ENCODE data around the gene CD101. TPM values are rescaled to one million over a fixed set of nuclear protein-coding genes. Genes with fewer than 3 reads are reported as not detected.

CD101 gene, protein sequence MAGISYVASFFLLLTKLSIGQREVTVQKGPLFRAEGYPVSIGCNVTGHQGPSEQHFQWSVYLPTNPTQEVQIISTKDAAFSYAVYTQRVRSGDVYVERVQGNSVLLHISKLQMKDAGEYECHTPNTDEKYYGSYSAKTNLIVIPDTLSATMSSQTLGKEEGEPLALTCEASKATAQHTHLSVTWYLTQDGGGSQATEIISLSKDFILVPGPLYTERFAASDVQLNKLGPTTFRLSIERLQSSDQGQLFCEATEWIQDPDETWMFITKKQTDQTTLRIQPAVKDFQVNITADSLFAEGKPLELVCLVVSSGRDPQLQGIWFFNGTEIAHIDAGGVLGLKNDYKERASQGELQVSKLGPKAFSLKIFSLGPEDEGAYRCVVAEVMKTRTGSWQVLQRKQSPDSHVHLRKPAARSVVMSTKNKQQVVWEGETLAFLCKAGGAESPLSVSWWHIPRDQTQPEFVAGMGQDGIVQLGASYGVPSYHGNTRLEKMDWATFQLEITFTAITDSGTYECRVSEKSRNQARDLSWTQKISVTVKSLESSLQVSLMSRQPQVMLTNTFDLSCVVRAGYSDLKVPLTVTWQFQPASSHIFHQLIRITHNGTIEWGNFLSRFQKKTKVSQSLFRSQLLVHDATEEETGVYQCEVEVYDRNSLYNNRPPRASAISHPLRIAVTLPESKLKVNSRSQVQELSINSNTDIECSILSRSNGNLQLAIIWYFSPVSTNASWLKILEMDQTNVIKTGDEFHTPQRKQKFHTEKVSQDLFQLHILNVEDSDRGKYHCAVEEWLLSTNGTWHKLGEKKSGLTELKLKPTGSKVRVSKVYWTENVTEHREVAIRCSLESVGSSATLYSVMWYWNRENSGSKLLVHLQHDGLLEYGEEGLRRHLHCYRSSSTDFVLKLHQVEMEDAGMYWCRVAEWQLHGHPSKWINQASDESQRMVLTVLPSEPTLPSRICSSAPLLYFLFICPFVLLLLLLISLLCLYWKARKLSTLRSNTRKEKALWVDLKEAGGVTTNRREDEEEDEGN
- total RNA-seq = 10 to 100 TPM; 28.6 to 34.4 TPM

DNA sequence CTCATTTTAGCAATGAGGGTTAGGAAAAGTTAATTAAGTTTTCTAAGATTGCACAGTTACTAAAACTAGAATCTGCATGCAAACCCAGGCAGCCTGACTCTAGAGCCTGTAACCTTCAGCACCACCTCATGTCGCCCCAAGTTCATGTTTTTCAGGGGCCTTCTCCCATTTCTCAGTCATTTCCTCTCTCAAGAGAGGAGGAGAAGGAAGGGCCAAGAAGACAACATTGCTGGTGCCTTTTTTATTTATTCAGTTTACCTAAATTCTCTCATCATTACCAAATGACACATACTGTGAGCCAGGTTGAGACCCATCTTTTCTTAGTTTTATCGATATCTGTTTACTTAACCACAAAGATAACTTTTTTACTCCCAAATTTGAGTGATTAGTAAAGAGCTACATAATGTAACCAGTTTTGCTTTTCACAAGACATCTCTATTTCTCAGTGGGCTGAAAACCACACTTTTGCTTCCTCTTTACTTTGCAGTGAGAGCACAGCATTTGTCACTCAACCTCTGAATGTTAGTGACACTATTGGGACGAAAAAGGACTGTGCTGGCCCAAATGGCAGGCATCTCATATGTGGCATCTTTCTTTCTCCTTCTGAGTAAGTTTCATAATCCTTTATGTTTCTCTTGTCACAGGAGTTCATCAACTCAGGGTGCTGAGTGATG is at the start of gene CD101:
CD101 (plus strand) TSS at position 507 of the 674 bp plus-strand sequence; CDS start at position 565, 58 bp downstream.
- Mint-ChIP-seq H3K4me3 (peak within 1 kb of the TSS; percentile 70), H3K4me1 (ENCODE audit: low read depth) (peaks cover 60% of the 10 kb centered on the region), H3K27ac (peak within 1 kb of the TSS; percentile 91), H3K27me3 (ENCODE audit: low read depth) (no peaks in the 10 kb centered on the region), H3K9me3 (ENCODE audit: insufficient read depth) (no peaks in the 10 kb centered on the region), H3K36me3 (ENCODE audit: low read depth) (peaks cover 18% of the 10 kb centered on the region)
- POLR2A ChIA-PET = interaction anchor here (0.6 to 2.3 kb wide), 11 partner anchors 14 to 239 kb away, joined by 3 to 13 read pairs (median 3); partner anchors contain the start of gene TTF2
- DNase-seq (peak; percentile 51), ATAC-seq (peak; percentile 81)
- CTCF ChIA-PET = interaction anchor here (0.8 to 3.1 kb wide), 7 partner anchors 8 to 196 kb away, joined by 3 to 21 read pairs (median 3); no protein-coding TSS in a partner anchor

DNA sequence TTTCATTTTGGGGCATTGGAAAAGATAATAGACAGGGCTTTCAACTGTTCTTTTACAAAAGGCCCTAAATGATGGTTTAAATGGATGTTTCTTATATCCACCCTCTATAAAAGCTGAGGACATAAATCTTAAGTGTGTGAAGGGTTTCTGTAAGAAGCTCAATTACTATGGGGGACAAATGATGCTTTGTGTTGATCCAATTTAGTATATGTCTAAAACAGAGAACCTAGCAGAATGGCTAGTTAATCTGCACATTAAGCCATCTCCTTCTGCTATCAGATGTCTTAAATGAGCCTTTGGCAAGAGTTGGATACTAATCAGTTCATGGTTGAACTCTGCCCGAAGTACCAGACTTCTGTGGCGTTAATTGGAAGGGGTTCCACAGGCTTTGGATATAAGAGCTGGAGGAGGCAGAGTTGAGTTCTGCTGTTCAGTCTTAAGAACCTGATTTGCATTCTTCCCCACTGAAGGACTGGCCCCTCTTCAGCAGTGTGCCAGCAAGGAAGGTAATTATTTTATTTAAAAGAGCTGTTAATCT is 48.8 kb upstream of the CD101 start:
- no peak overlapping the region for H3K27ac Mint-ChIP-seq
- H3K4me3 Mint-ChIP-seq = no peak overlapping the region
- H3K36me3 Mint-ChIP-seq (ENCODE audit: low read depth) = no peaks in the 10 kb centered on the region
- ChIA-PET POLR2A (no interaction called here), CTCF (interaction anchor here (1.2 kb wide), 1 partner anchor 215 kb away, joined by 3 read pairs; no protein-coding TSS in a partner anchor)
- H3K27me3 Mint-ChIP-seq (ENCODE audit: low read depth) = no peaks in the 10 kb centered on the region
- no peaks in the 10 kb centered on the region for H3K4me1 Mint-ChIP-seq (ENCODE audit: low read depth)
- ATAC-seq (no peak), DNase-seq (no peak)
- H3K9me3 Mint-ChIP-seq (ENCODE audit: insufficient read depth) = no peaks in the 10 kb centered on the region

DNA sequence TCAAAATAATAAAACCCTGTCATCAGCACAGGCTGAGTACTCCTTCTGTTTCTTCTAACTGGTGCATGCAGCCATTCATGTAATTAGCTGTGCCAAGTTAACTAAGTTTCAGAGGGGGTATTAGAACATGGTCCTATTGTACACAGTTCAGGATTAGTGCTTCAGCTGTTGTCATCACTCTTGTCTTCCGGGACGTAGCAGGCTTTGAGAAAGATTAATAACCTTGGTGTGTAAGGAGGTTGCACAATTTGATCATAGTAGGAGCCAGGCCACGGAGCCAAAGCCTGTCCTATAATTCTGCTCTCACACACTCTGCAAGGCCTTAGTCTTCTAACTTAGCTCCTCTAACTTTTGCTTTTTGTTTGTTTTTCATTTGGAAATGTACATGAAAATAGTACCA is 47.1 kb upstream of the CD101 start:
- H3K36me3 Mint-ChIP-seq (ENCODE audit: low read depth) = no peaks in the 10 kb centered on the region
- DNase-seq = no peak
- H3K9me3 Mint-ChIP-seq (ENCODE audit: insufficient read depth) = no peaks in the 10 kb centered on the region
- H3K27ac Mint-ChIP-seq = no peak overlapping the region
- H3K4me3 Mint-ChIP-seq = no peak overlapping the region
- ChIA-PET POLR2A (no interaction called here), CTCF (interaction anchor here (1.1 to 1.2 kb wide), 2 partner anchors 18 to 106 kb away, joined by 3 read pairs; partner anchors contain the start of gene TTF2)
- H3K4me1 Mint-ChIP-seq (ENCODE audit: low read depth) = no peaks in the 10 kb centered on the region
- ATAC-seq = no peak
- H3K27me3 Mint-ChIP-seq (ENCODE audit: low read depth) = no peaks in the 10 kb centered on the region

DNA sequence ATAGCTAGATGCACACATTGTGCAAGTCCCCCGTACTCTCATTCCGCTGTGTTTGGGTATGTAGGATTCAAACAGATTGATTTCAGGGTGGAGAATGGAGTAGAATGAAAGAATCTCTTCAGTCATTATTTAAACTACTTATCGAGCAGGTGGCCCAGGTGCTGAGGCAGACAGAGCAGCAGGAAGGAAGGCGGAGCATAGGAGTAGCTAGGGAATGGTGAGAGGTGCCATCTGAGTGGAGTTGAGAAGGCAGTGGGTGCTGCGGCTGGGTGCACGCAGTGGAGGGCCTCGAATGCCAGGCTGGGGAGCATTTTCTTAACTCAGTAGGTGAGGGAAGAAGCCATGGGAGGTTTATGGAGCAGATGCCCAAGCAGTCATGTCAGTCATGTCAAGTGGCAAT is 45.2 kb upstream of the CD101 start:
- ATAC-seq (no peak), DNase-seq (no peak)
- ChIA-PET POLR2A (no interaction called here), CTCF (interaction anchor here (1.0 kb wide), 1 partner anchor 9 kb away, joined by 3 read pairs; no protein-coding TSS in a partner anchor)
- H3K27ac Mint-ChIP-seq = no peak overlapping the region
- H3K4me3 Mint-ChIP-seq = no peak overlapping the region
- H3K4me1 Mint-ChIP-seq (ENCODE audit: low read depth) = no peaks in the 10 kb centered on the region
- H3K36me3 Mint-ChIP-seq (ENCODE audit: low read depth) = no peaks in the 10 kb centered on the region
- H3K27me3 Mint-ChIP-seq (ENCODE audit: low read depth) = peaks cover 5% of the 10 kb centered on the region
- H3K9me3 Mint-ChIP-seq (ENCODE audit: insufficient read depth) = no peaks in the 10 kb centered on the region

DNA sequence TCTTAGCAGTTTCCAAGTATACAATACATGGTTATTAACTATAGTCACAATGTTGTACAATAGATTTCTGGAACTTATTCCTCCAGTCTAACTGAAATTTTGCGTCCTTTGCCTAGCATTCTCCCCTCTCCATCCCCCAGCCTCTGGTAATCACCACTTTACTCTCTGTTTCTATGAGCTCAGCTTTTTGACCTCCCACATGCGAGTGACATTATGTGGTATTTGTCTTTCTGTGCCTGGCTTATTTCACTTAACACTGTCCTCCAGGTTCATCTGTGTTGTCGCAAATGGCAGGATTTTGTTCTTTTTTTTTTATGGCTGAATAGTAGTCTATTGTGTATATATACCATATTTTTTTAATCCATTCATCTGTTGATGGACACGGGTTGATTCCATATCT is 43.9 kb upstream of the CD101 start:
- ChIA-PET POLR2A (no interaction called here), CTCF (no interaction called here)
- no peaks in the 10 kb centered on the region for H3K4me1 Mint-ChIP-seq (ENCODE audit: low read depth)
- peaks cover 5% of the 10 kb centered on the region for H3K27me3 Mint-ChIP-seq (ENCODE audit: low read depth)
- H3K9me3 Mint-ChIP-seq (ENCODE audit: insufficient read depth) = no peaks in the 10 kb centered on the region
- no peak overlapping the region for H3K4me3 Mint-ChIP-seq
- no peak overlapping the region for H3K27ac Mint-ChIP-seq
- no peak for ATAC-seq
- no peak for DNase-seq
- no peaks in the 10 kb centered on the region for H3K36me3 Mint-ChIP-seq (ENCODE audit: low read depth)

DNA sequence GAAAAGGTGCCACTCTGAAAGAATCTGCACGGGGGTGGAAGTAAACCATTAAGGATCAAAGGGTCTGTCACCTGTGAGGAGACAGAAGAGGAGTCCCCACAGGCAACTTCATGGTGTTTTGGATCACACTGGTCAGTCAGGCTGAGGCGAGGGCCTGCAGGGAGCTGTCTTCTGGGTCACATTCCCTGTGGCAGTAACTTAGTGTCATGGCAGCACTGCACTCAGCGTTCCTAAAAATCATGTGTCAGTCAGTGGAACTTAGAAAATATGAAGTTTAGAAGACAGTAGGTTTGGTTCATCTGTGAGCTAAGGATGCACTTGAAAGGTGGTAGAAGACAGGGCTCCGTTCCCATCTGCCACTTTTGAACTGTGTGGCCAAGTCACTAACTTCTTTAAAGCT is 43.5 kb upstream of the CD101 start:
- DNase-seq (no peak), ATAC-seq (no peak)
- Mint-ChIP-seq H3K9me3 (ENCODE audit: insufficient read depth) (no peaks in the 10 kb centered on the region), H3K36me3 (ENCODE audit: low read depth) (no peaks in the 10 kb centered on the region), H3K4me3 (no peak overlapping the region), H3K27me3 (ENCODE audit: low read depth) (peaks cover 5% of the 10 kb centered on the region), H3K4me1 (ENCODE audit: low read depth) (no peaks in the 10 kb centered on the region), H3K27ac (no peak overlapping the region)
- CTCF ChIA-PET = no interaction called here
- POLR2A ChIA-PET = no interaction called here

DNA sequence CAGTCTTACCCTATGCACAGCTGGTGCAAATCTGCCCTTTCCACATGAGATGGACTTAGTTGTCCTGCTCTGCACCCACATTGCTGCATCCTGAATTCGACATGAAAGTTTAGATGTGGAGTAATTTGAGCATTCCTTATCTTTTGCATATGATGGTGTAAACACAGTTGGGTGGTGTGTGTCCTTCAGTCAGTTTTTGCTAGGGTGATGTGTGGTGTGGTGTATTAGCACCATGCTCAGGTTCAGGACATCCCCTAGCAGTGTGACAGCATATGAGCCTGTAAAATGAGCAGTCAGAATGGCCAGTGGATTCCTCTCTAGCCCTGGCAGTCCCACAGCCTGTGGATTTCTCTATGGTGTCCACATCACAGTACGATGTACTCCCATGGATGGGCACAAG is 42.6 kb upstream of the CD101 start:
- no peak overlapping the region for H3K27ac Mint-ChIP-seq
- H3K27me3 Mint-ChIP-seq (ENCODE audit: low read depth) = peaks cover 5% of the 10 kb centered on the region
- DNase-seq (no peak), ATAC-seq (no peak)
- no peak overlapping the region for H3K4me3 Mint-ChIP-seq
- ChIA-PET CTCF (no interaction called here), POLR2A (no interaction called here)
- no peaks in the 10 kb centered on the region for H3K9me3 Mint-ChIP-seq (ENCODE audit: insufficient read depth)
- no peaks in the 10 kb centered on the region for H3K36me3 Mint-ChIP-seq (ENCODE audit: low read depth)
- no peaks in the 10 kb centered on the region for H3K4me1 Mint-ChIP-seq (ENCODE audit: low read depth)

DNA sequence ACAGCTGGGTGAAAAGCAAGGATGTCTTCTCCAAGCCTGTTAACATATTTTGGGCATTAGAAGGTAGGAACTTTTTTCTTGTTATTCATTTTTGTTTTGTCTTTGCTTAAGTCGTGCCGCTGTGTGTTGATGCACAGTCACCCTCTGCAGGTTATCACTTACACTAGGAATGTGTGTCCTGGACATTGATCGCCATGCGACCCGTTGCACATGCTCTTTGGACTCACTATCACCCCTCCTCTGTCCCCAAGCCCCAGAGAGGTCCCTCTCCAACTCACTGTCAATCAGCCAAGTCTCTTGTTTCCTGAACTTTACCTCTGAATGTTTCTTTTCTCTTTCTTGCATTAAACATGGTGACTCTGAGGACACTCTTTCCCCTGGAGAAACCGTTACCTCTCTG is 40.0 kb upstream of the CD101 start:
- H3K36me3 Mint-ChIP-seq (ENCODE audit: low read depth) = no peaks in the 10 kb centered on the region
- no peak overlapping the region for H3K27ac Mint-ChIP-seq
- H3K27me3 Mint-ChIP-seq (ENCODE audit: low read depth) = peaks cover 9% of the 10 kb centered on the region
- H3K9me3 Mint-ChIP-seq (ENCODE audit: insufficient read depth) = no peaks in the 10 kb centered on the region
- POLR2A ChIA-PET = no interaction called here
- H3K4me3 Mint-ChIP-seq = no peak overlapping the region
- DNase-seq = no peak
- no peaks in the 10 kb centered on the region for H3K4me1 Mint-ChIP-seq (ENCODE audit: low read depth)
- no peak for ATAC-seq
- CTCF ChIA-PET = interaction anchor here (1.5 kb wide), 1 partner anchor 27 kb away, joined by 3 read pairs; no protein-coding TSS in a partner anchor

DNA sequence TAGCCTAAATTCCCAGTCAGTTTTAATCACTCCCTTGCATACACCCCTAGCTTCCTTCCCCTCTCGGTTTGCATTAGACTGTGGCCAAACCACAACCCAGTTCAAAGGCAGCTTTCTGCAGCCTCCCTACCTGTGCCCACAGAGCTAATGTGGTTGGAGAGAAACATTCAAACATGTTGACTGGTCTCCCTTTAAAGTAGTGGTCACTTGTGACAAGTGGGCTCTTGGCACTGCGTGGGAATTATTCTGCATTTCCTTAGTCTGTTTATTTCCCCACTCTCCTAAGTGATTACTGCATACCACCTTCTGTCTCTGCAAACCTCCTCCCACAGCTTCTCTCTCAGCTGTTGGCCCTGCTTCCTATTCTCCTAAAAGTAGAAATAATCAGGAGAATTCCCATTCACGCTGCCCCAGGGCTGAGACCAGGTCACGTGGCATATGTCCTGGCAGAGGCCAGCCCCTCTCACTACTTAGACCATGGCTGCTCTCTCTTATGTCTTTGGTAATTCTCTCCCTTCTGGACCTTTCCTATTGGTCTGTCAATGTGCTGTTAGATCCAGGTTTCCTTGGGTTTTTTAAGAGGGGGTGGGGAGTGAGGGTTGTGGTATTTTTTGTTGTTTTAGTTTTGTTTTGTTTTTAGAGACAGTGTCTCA is 38.4 kb upstream of the CD101 start:
- ATAC-seq = peak; percentile 74
- CTCF ChIA-PET = interaction anchor here (1.1 to 1.5 kb wide), 2 partner anchors 28 kb away, joined by 3 read pairs; no protein-coding TSS in a partner anchor
- Mint-ChIP-seq H3K4me3 (no peak overlapping the region), H3K9me3 (ENCODE audit: insufficient read depth) (no peaks in the 10 kb centered on the region), H3K4me1 (ENCODE audit: low read depth) (no peaks in the 10 kb centered on the region), H3K27me3 (ENCODE audit: low read depth) (peaks cover 15% of the 10 kb centered on the region), H3K36me3 (ENCODE audit: low read depth) (no peaks in the 10 kb centered on the region), H3K27ac (no peak overlapping the region)
- peak; percentile 56 for DNase-seq
- POLR2A ChIA-PET = interaction anchor here (0.7 kb wide), 1 partner anchor 76 kb away, joined by 6 read pairs; no protein-coding TSS in a partner anchor

DNA sequence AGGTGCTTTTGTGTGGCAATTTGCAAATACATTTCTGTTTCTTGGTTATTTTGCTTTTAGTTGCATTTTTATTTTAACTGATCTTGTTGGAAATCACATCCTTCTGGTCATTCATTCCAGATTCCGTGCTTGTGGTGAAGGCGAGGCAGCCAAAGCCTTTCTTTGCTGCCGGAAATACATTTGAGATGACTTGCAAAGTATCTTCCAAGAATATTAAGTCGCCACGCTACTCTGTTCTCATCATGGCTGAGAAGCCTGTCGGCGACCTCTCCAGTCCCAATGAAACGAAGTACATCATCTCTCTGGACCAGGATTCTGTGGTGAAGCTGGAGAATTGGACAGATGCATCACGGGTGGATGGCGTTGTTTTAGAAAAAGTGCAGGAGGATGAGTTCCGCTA is 34.8 kb upstream of the CD101 start:
- CTCF ChIA-PET = no interaction called here
- no peak overlapping the region for H3K4me3 Mint-ChIP-seq
- ATAC-seq (no peak), DNase-seq (no peak)
- H3K27ac Mint-ChIP-seq = no peak overlapping the region
- no peaks in the 10 kb centered on the region for H3K4me1 Mint-ChIP-seq (ENCODE audit: low read depth)
- POLR2A ChIA-PET = no interaction called here
- no peaks in the 10 kb centered on the region for H3K36me3 Mint-ChIP-seq (ENCODE audit: low read depth)
- H3K27me3 Mint-ChIP-seq (ENCODE audit: low read depth) = peaks cover 11% of the 10 kb centered on the region
- no peaks in the 10 kb centered on the region for H3K9me3 Mint-ChIP-seq (ENCODE audit: insufficient read depth)

DNA sequence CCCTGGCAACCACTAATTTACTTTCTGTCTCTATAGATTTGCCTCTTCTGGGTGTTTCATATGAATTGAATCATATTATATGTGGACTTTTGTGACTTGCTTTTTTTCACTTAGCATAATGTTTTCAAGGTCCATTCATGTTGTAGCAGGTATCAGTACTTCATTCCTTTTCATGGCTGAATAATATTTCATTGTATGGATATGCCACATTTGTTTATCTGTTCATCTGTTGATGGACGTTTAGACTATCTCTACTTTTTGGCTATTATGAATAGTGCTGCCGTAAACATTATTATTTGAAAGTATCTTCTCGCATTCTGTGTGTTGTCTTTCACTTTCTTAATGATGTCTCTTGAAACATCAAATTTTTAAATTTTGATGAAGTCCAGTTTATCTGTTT is 32.8 kb upstream of the CD101 start:
- Mint-ChIP-seq H3K9me3 (ENCODE audit: insufficient read depth) (no peaks in the 10 kb centered on the region), H3K27me3 (ENCODE audit: low read depth) (peaks cover 11% of the 10 kb centered on the region), H3K4me3 (no peak overlapping the region), H3K27ac (no peak overlapping the region), H3K4me1 (ENCODE audit: low read depth) (no peaks in the 10 kb centered on the region), H3K36me3 (ENCODE audit: low read depth) (no peaks in the 10 kb centered on the region)
- CTCF ChIA-PET = interaction anchor here (1.1 kb wide), 1 partner anchor 27 kb away, joined by 3 read pairs; no protein-coding TSS in a partner anchor
- no peak for DNase-seq
- ATAC-seq = no peak
- POLR2A ChIA-PET = no interaction called here

Data from activated CD8-positive, alpha-beta T cell treated with anti-CD3 and anti-CD28 coated beads, Interleukin-2, amount 10 ng/mL, durations not matched to agents 7 days and 5 days (primary cell).